Vagina (tissue), 2 donors: ENCODE data around the gene ADCY9.

Source experiments
- CTCF ChIP-seq, 3 experiments: fragments of 450-650 bp in 2 of 3; fragments of 200-600 bp in 1 of 3; sonication (generic) in 1 of 3; IDR thresholded peaks; one replicate each; pipeline ENCODE4 v1.5.1; 2017 to 2019; ENCODE audit warnings: antibody characterized with exemption in 3 of 3, mild to moderate bottlenecking in 2 of 3, moderate library complexity in 2 of 3
- POLR2A ChIP-seq, 2 donors: fragments of 450-650 bp; IDR thresholded peaks; one replicate each; pipeline ENCODE4 v1.6.1; 2017; ENCODE audit warnings: antibody characterized with exemption in 2 of 2, mild to moderate bottlenecking in 2 of 2, moderate library complexity in 2 of 2
- POLR2AphosphoS5 ChIP-seq, 2 donors: sonication (generic); formaldehyde crosslinking; IDR thresholded peaks; one replicate each; pipeline ENCODE4 v1.9.0; 2017; ENCODE audit warnings: antibody characterized with exemption in 2 of 2, mild to moderate bottlenecking in 2 of 2, low read depth in 1 of 2; ENCODE audit not compliant: insufficient read depth in 1 of 2

DNA sequence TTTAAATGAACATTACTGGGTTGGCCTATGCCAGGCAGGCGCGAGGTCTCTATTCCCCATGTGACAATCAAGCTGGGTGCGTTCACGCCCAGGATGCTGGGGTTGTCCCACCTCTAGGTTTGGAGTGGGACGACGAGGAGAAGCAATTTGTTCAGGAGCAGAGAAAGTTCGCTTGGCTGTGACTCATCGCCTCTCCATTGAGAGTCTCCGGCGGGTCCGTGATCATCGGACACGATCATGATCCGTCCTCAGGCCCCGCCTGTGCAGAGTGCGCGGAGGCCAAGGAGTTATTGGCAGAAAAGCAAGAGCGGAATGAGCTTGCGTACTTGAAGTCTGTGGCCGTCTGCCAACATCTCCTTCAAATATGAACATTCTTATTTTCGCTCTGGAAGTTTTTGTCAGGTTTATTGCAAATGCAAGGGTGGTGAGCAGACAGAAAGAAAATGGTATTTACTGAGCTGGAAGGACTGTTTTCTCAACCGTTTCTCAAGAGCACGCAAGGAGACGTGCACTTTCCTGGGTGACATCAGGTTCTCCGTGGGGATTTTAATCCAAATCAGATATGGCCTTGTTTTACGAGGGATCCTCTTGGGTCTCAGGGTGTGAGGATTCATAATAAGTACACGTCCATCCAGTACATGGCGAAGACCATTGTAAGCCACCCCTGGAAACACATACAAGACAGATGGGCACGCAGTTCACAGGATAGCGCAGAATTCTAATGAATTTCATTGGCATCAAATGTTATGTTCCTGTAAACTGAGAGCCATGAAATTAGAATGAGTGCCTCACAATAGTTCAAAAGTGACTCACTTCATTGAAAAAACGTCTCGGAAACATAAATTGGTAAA, 165.7 kb downstream of the ADCY9 start:
- TF ChIP-seq CTCF (IDR thresholded peaks at IDR 0.05), result no peak
- no peak for TF ChIP-seq POLR2A (IDR thresholded peaks at IDR 0.05)
- peak; percentile 48 to 69 for TF ChIP-seq POLR2AphosphoS5 (IDR thresholded peaks at IDR 0.05; ENCODE audit: insufficient read depth in 1 of 2, low read depth in 1 of 2)
